Stimulated activated naive CD8-positive, alpha-beta T cell treated with anti-CD3 and anti-CD28 coated beads, Interleukin-15, Interleukin-2, amounts not matched to agents 100 U/mL and 50 U/mL, for 24 hours (primary cell): Measurements from ENCODE around the gene FRAS1.
"Not testable (repeated sequence)": the region's sequence is repeated elsewhere in the genome, so short reads cannot be mapped to it uniquely, and the experiment has no call there.

ENCODE experiments used
- ATAC-seq: fragments of 150-1000 bp; cut with Tn5 transposase; one replicate; pipeline ENCODE4 v1.10.0; 2021
- DNase-seq: peaks from one replicate; pipeline ENCODE4 v3.0.0; 2021

The FRAS1 gene

GRCh38 chr4:78217557-78217956 is 160.4 kb downstream of the FRAS1 start:
- ATAC-seq (no peak), DNase-seq (no peak)

GRCh38 chr4:78218260-78218659 is 161.1 kb downstream of the FRAS1 start:
- ATAC-seq = no peak
- no peak for DNase-seq

- ATAC-seq = no peak
- no peak for DNase-seq
Observed at GRCh38 chr4:78219825-78220224, 162.7 kb downstream of the FRAS1 start.

GRCh38 chr4:78220283-78220682 is 163.2 kb downstream of the FRAS1 start:
- ATAC-seq = no peak
- DNase-seq = no peak

- ATAC-seq = no peak
- DNase-seq = no peak
Observed at GRCh38 chr4:78222575-78223186, 165.6 kb downstream of the FRAS1 start.

GRCh38 chr4:78225236-78225635 is 168.1 kb downstream of the FRAS1 start:
- DNase-seq (no peak), ATAC-seq (no peak)

- no peak for ATAC-seq
- DNase-seq = no peak
Observed at GRCh38 chr4:78226279-78226678, 169.2 kb downstream of the FRAS1 start.

GRCh38 chr4:78227411-78228057 is 170.4 kb downstream of the FRAS1 start:
- no peak for ATAC-seq

GRCh38 chr4:78235800-78236199 is 178.7 kb downstream of the FRAS1 start:
- DNase-seq (no peak), ATAC-seq (peak; percentile 43)

More at GRCh38 chr4:78227411-78228057, 170.4 kb downstream of the FRAS1 start:
- DNase-seq = no peak

- ATAC-seq (no peak), DNase-seq (no peak)
Observed at GRCh38 chr4:78237360-78237759, 180.2 kb downstream of the FRAS1 start.

GRCh38 chr4:78242071-78242470 is 184.9 kb downstream of the FRAS1 start:
- no peak for ATAC-seq

GRCh38 chr4:78244705-78245485 is 187.8 kb downstream of the FRAS1 start:
- DNase-seq = no peak
- no peak for ATAC-seq

More at GRCh38 chr4:78242071-78242470, 184.9 kb downstream of the FRAS1 start:
- no peak for DNase-seq

- DNase-seq (no peak), ATAC-seq (no peak)
Observed at GRCh38 chr4:78247536-78248285, 190.6 kb downstream of the FRAS1 start.

GRCh38 chr4:78250500-78250899 is 193.4 kb downstream of the FRAS1 start:
- DNase-seq = no peak
- no peak for ATAC-seq

GRCh38 chr4:78252773-78253172 is 195.7 kb downstream of the FRAS1 start:
- not testable (repeated sequence) for ATAC-seq, DNase-seq

- DNase-seq (no peak), ATAC-seq (no peak)
Observed at GRCh38 chr4:78254893-78255292, 197.8 kb downstream of the FRAS1 start.

- ATAC-seq (no peak), DNase-seq (no peak)
Observed at GRCh38 chr4:78265006-78265405, 207.9 kb downstream of the FRAS1 start.

- ATAC-seq (no peak), DNase-seq (no peak)
Observed at GRCh38 chr4:78267790-78268189, 210.7 kb downstream of the FRAS1 start.

GRCh38 chr4:78268597-78268996 is 211.5 kb downstream of the FRAS1 start:
- DNase-seq = no peak
- ATAC-seq = no peak

GRCh38 chr4:78275450-78275849 is 218.3 kb downstream of the FRAS1 start:
- ATAC-seq, DNase-seq: not testable (repeated sequence)

- ATAC-seq (no peak), DNase-seq (no peak)
Observed at GRCh38 chr4:78286281-78286680, 229.2 kb downstream of the FRAS1 start.

GRCh38 chr4:78288327-78288726 is 231.2 kb downstream of the FRAS1 start:
- ATAC-seq (no peak), DNase-seq (no peak)
